Immature natural killer cell (primary cell): Measurements from ENCODE around the gene MYH7B. TPM values are rescaled to one million over a fixed set of nuclear protein-coding genes. Genes with fewer than 3 reads are reported as not detected.

ENCODE experiments used
- DNase-seq, 3 donors: peaks; one replicate each; pipeline ENCODE4 v3.0.0; 2022; ENCODE audit warnings: mixed read lengths in 1 of 3
- H3K27ac Mint-ChIP-seq, 6 donors: one replicate each; pipeline ENCODE4 v1.8.0; 2020; ENCODE audit warnings: mixed read lengths in 6 of 6, mild to moderate bottlenecking in 5 of 6, inconsistent platforms in 4 of 6, moderate library complexity in 3 of 6
- H3K27me3 Mint-ChIP-seq, 3 donors: one replicate each; pipeline ENCODE4 v1.8.0; 2020 to 2021; ENCODE audit warnings: low read depth in 3 of 3, mild to moderate bottlenecking in 3 of 3, mixed read lengths in 3 of 3, moderate library complexity in 3 of 3, inconsistent platforms in 1 of 3
- H3K36me3 Mint-ChIP-seq, 3 donors: one replicate each; pipeline ENCODE4 v1.8.0; 2020; ENCODE audit warnings: mixed read lengths in 3 of 3, inconsistent platforms in 2 of 3, mild to moderate bottlenecking in 2 of 3
- H3K4me1 Mint-ChIP-seq, 2 donors: one replicate each; pipeline ENCODE4 v1.8.0; 2020; ENCODE audit warnings: inconsistent platforms in 2 of 2, mild to moderate bottlenecking in 2 of 2, mixed read lengths in 2 of 2, moderate library complexity in 1 of 2
- H3K4me3 Mint-ChIP-seq, 5 donors: one replicate each; pipeline ENCODE4 v1.8.0; 2020; ENCODE audit warnings: mild to moderate bottlenecking in 5 of 5, mixed read lengths in 5 of 5, inconsistent platforms in 3 of 5, moderate library complexity in 3 of 5
- H3K9me3 Mint-ChIP-seq, 6 donors: one replicate each; pipeline ENCODE4 v1.8.0; 2020; ENCODE audit warnings: mild to moderate bottlenecking in 6 of 6, mixed read lengths in 6 of 6, inconsistent platforms in 4 of 6, moderate library complexity in 3 of 6
- polyA plus RNA-seq, 3 donors: library from polyadenylated mRNA; unstranded; fragments of 300-500 nt; fragmentation: Illumina TruSeq; gene quantifications; one replicate each; pipeline ENCODE4 v1.2.3, GENCODE V29; 2021

MYH7B gene
- polyA plus RNA-seq, 3 donors from 2014 or later = not detected

- no peak for DNase-seq
- Mint-ChIP-seq H3K4me3 (no peak overlapping the region), H3K9me3 (no peaks in the 10 kb centered on the region), H3K27me3 (peaks cover 5 to 8% (median 5%) of the 10 kb centered on the region in 3 donors), H3K27ac (no peak overlapping the region), H3K4me1 (peaks cover 0 to 2% of the 10 kb centered on the region in 2 donors), H3K36me3 (peaks cover 4 to 17% (median 8%) of the 10 kb centered on the region in 3 donors)
These were observed 40.8 kb downstream of the MYH7B start for GRCh38 chr20:34996243-34997028.

- H3K9me3 Mint-ChIP-seq = no peaks in the 10 kb centered on the region
- H3K36me3 Mint-ChIP-seq = peaks cover 4 to 19% (median 8%) of the 10 kb centered on the region in 3 donors
- peak in 1 of 3 donors; percentile 8 for DNase-seq
- H3K4me3 Mint-ChIP-seq = no peak overlapping the region
- H3K4me1 Mint-ChIP-seq = peaks cover 0 to 2% of the 10 kb centered on the region in 2 donors
- H3K27me3 Mint-ChIP-seq = peaks cover 5 to 8% (median 5%) of the 10 kb centered on the region in 3 donors
- no peak overlapping the region for H3K27ac Mint-ChIP-seq
These were observed 41.5 kb downstream of the MYH7B start for GRCh38 chr20:34997131-34997561.

- H3K4me3 Mint-ChIP-seq = no peak overlapping the region
- peak overlapping the region in 4 of 6 donors; percentile 25 to 77 (median 32) for H3K27ac Mint-ChIP-seq
- no peaks in the 10 kb centered on the region for H3K9me3 Mint-ChIP-seq
- peaks cover 0 to 2% of the 10 kb centered on the region in 2 donors for H3K4me1 Mint-ChIP-seq
- no peak for DNase-seq
- peaks cover 5 to 8% (median 6%) of the 10 kb centered on the region in 3 donors for H3K27me3 Mint-ChIP-seq
- H3K36me3 Mint-ChIP-seq = peaks cover 4 to 21% (median 8%) of the 10 kb centered on the region in 3 donors
These were observed 42.1 kb downstream of the MYH7B start for GRCh38 chr20:34997774-34998173.

- H3K9me3 Mint-ChIP-seq = no peaks in the 10 kb centered on the region
- peaks cover 5 to 8% (median 6%) of the 10 kb centered on the region in 3 donors for H3K27me3 Mint-ChIP-seq
- DNase-seq = no peak
- no peak overlapping the region for H3K27ac Mint-ChIP-seq
- peaks cover 0 to 2% of the 10 kb centered on the region in 2 donors for H3K4me1 Mint-ChIP-seq
- peaks cover 4 to 21% (median 8%) of the 10 kb centered on the region in 3 donors for H3K36me3 Mint-ChIP-seq
- no peak overlapping the region for H3K4me3 Mint-ChIP-seq
These were observed 42.8 kb downstream of the MYH7B start for GRCh38 chr20:34998331-34998950.

- peak overlapping the region in 2 of 6 donors; percentile 28 to 39 for H3K27ac Mint-ChIP-seq
- H3K36me3 Mint-ChIP-seq = peaks cover 4 to 21% (median 11%) of the 10 kb centered on the region in 3 donors
- peaks cover 0 to 2% of the 10 kb centered on the region in 2 donors for H3K4me1 Mint-ChIP-seq
- no peak for DNase-seq
- no peak overlapping the region for H3K4me3 Mint-ChIP-seq
- H3K9me3 Mint-ChIP-seq = no peaks in the 10 kb centered on the region
- peaks cover 5 to 10% (median 7%) of the 10 kb centered on the region in 3 donors for H3K27me3 Mint-ChIP-seq
These were observed 43.4 kb downstream of the MYH7B start for GRCh38 chr20:34999021-34999451.

- no peak overlapping the region for H3K4me3 Mint-ChIP-seq
- peaks cover 5 to 12% (median 7%) of the 10 kb centered on the region in 3 donors for H3K27me3 Mint-ChIP-seq
- H3K27ac Mint-ChIP-seq = no peak overlapping the region
- no peak for DNase-seq
- H3K36me3 Mint-ChIP-seq = peaks cover 6 to 21% (median 14%) of the 10 kb centered on the region in 3 donors
- peaks cover 0 to 2% of the 10 kb centered on the region in 2 donors for H3K4me1 Mint-ChIP-seq
- H3K9me3 Mint-ChIP-seq = no peaks in the 10 kb centered on the region
These were observed 44.1 kb downstream of the MYH7B start for GRCh38 chr20:34999782-35000181.

- Mint-ChIP-seq H3K4me3 (no peak overlapping the region), H3K27me3 (peaks cover 5 to 12% (median 8%) of the 10 kb centered on the region in 3 donors), H3K4me1 (peaks cover 0 to 2% of the 10 kb centered on the region in 2 donors), H3K36me3 (peaks cover 6 to 25% (median 14%) of the 10 kb centered on the region in 3 donors), H3K9me3 (no peaks in the 10 kb centered on the region), H3K27ac (peak overlapping the region in 1 of 6 donors; percentile 23)
- DNase-seq = no peak
These were observed 44.7 kb downstream of the MYH7B start for GRCh38 chr20:35000311-35000921.

- H3K27me3 Mint-ChIP-seq = peaks cover 5 to 12% (median 8%) of the 10 kb centered on the region in 3 donors
- H3K4me1 Mint-ChIP-seq = peaks cover 0 to 2% of the 10 kb centered on the region in 2 donors
- H3K27ac Mint-ChIP-seq = no peak overlapping the region
- no peak overlapping the region for H3K4me3 Mint-ChIP-seq
- peaks cover 6 to 30% (median 14%) of the 10 kb centered on the region in 3 donors for H3K36me3 Mint-ChIP-seq
- no peak for DNase-seq
- no peaks in the 10 kb centered on the region for H3K9me3 Mint-ChIP-seq
These were observed 45.4 kb downstream of the MYH7B start for GRCh38 chr20:35000922-35001595.

GRCh38 chr20:35001596-35002362, 46.1 kb downstream of the MYH7B start:
- H3K27me3 Mint-ChIP-seq = peaks cover 5 to 12% (median 10%) of the 10 kb centered on the region in 3 donors
- H3K36me3 Mint-ChIP-seq = peaks cover 6 to 31% (median 14%) of the 10 kb centered on the region in 3 donors
- H3K4me1 Mint-ChIP-seq = peaks cover 0 to 2% of the 10 kb centered on the region in 2 donors
- DNase-seq = no peak
- no peaks in the 10 kb centered on the region for H3K9me3 Mint-ChIP-seq
- no peak overlapping the region for H3K4me3 Mint-ChIP-seq
- no peak overlapping the region for H3K27ac Mint-ChIP-seq

GRCh38 chr20:35002426-35003210, 47.0 kb downstream of the MYH7B start:
- no peak for DNase-seq
- H3K9me3 Mint-ChIP-seq = no peaks in the 10 kb centered on the region
- H3K4me1 Mint-ChIP-seq = peaks cover 0 to 2% of the 10 kb centered on the region in 2 donors
- H3K36me3 Mint-ChIP-seq = peaks cover 6 to 30% (median 13%) of the 10 kb centered on the region in 3 donors
- peak overlapping the region in 1 of 6 donors; percentile 48 for H3K27ac Mint-ChIP-seq
- H3K27me3 Mint-ChIP-seq = peaks cover 3 to 12% (median 10%) of the 10 kb centered on the region in 3 donors
- no peak overlapping the region for H3K4me3 Mint-ChIP-seq

GRCh38 chr20:35003211-35004031, 47.8 kb downstream of the MYH7B start:
- Mint-ChIP-seq H3K27ac (no peak overlapping the region), H3K36me3 (peaks cover 9 to 32% (median 14%) of the 10 kb centered on the region in 3 donors)

More at GRCh38 chr20:35003211-35004031, 47.8 kb downstream of the MYH7B start:
- H3K9me3 Mint-ChIP-seq = no peaks in the 10 kb centered on the region
- DNase-seq = no peak
- H3K27me3 Mint-ChIP-seq = peaks cover 3 to 12% (median 4%) of the 10 kb centered on the region in 3 donors
- H3K4me1 Mint-ChIP-seq = no peaks in the 10 kb centered on the region
- H3K4me3 Mint-ChIP-seq = no peak overlapping the region
